ENCODE measurements around the gene RNF44. TPM values are rescaled to one million over a fixed set of nuclear protein-coding genes. Genes with fewer than 3 reads are reported as not detected.

Gene RNF44
- total and polyA plus RNA-seq, 2 of the 4 experiments (the other 2 are of a cell fraction), result 0.54 to 12.4 TPM

- DNase-seq (no peak), ATAC-seq (ENCODE audit: low read depth) (no peak)
- no peak overlapping the region for H4K5ac ChIP-seq (ENCODE audit: low read depth, low read length)
- no peaks in the 10 kb centered on the region for H3K36me3 ChIP-seq (ENCODE audit: control insufficient read depth, insufficient read depth, low read length)
- no peak overlapping the region for H2BK120ac ChIP-seq (ENCODE audit: low read depth, low read length)
- H2BK15ac ChIP-seq (ENCODE audit: low read depth, low read length), result no peak overlapping the region
- no peaks in the 10 kb centered on the region for H3K9me1 ChIP-seq (ENCODE audit: insufficient read depth, low read length)
- ChIA-PET CTCF (no interaction called here), POLR2A (ENCODE audit: unreplicated experiment) (no interaction called here)
- no peak overlapping the region for H2AFZ ChIP-seq (replicated peaks; ENCODE audit: low read length, poor library complexity)
- H3K56ac ChIP-seq (ENCODE audit: extremely low read depth, insufficient read depth, low read length), result no peak overlapping the region
- dilution Hi-C loops (cut with HindIII; ENCODE audit: low sequenced_read_pairs, unreplicated experiment) (no loop called here), in situ Hi-C loops (cut with MboI; ENCODE audit: low sequenced_read_pairs) (loop anchor here (25.0 kb wide), 1 partner anchor 831 kb away; no protein-coding TSS in a partner anchor), intact Hi-C loops (cut with micrococcal nuclease) (no loop called here)
- no peak overlapping the region for H2BK20ac ChIP-seq (ENCODE audit: low read depth, low read length)
- no peaks in the 10 kb centered on the region for H4K20me1 ChIP-seq (ENCODE audit: insufficient read depth, low read length)
- H3K18ac ChIP-seq (ENCODE audit: low read depth, low read length), result no peak overlapping the region
- H2AK9ac ChIP-seq (replicated peaks; ENCODE audit: low read depth, low read length, poor library complexity), result peak overlapping the region; percentile 42
- no peak overlapping the region for H2AK5ac ChIP-seq (ENCODE audit: low read depth, low read length)
- BruUV-seq (replicated peaks), result no TSS peak
- no peak overlapping the region for H3K4me2 ChIP-seq (ENCODE audit: low read depth, low read length)
- H3K23ac ChIP-seq (ENCODE audit: low read depth, low read length), result no peak overlapping the region
- H3K4me1 ChIP-seq (ENCODE audit: control insufficient read depth, insufficient read depth, low read length), result no peaks in the 10 kb centered on the region
- H3K14ac ChIP-seq (replicated peaks; ENCODE audit: low read depth, low read length), result no peak overlapping the region
- no peak overlapping the region for H3K4ac ChIP-seq (ENCODE audit: low read depth, low read length)
- no peak overlapping the region for H4K8ac ChIP-seq (ENCODE audit: low read depth in 2 of 2, low read length in 2 of 2)
- no peak overlapping the region for H3K27ac ChIP-seq (ENCODE audit: insufficient read depth, low read length)
- no peak overlapping the region for H3K9ac ChIP-seq (ENCODE audit: low read depth, low read length)
- no peak for TF ChIP-seq MAFK (IDR thresholded peaks at IDR 0.05; ENCODE audit: low read depth, low read length)
- no peak for TF ChIP-seq RAD21 (IDR thresholded peaks at IDR 0.05; ENCODE audit: low read length)
- TF ChIP-seq NFE2L2 (IDR thresholded peaks at IDR 0.05; ENCODE audit: low read depth, low read length), result no peak
- TF ChIP-seq, protein P1, sequence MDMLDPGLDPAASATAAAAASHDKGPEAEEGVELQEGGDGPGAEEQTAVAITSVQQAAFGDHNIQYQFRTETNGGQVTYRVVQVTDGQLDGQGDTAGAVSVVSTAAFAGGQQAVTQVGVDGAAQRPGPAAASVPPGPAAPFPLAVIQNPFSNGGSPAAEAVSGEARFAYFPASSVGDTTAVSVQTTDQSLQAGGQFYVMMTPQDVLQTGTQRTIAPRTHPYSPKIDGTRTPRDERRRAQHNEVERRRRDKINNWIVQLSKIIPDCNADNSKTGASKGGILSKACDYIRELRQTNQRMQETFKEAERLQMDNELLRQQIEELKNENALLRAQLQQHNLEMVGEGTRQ (IDR thresholded peaks at IDR 0.05; ENCODE audit: low read depth, low read length), result no peak
- TF ChIP-seq FOS (IDR thresholded peaks at IDR 0.05; ENCODE audit: low read depth, low read length), result no peak
- no peak for TF ChIP-seq CEBPB (IDR thresholded peaks at IDR 0.05; ENCODE audit: low read depth, low read length)
- no peak for TF ChIP-seq SMC3 (IDR thresholded peaks at IDR 0.05; ENCODE audit: low read depth, low read length)
- TF ChIP-seq CHD1 (IDR thresholded peaks at IDR 0.05; ENCODE audit: low read depth, low read length), result no peak
- TF ChIP-seq MAZ (IDR thresholded peaks at IDR 0.05; ENCODE audit: borderline replicate concordance, low read depth, low read length), result no peak
- TF ChIP-seq BHLHE40 (IDR thresholded peaks at IDR 0.05; ENCODE audit: low read depth, low read length), result no peak
- TF ChIP-seq, protein P2, sequence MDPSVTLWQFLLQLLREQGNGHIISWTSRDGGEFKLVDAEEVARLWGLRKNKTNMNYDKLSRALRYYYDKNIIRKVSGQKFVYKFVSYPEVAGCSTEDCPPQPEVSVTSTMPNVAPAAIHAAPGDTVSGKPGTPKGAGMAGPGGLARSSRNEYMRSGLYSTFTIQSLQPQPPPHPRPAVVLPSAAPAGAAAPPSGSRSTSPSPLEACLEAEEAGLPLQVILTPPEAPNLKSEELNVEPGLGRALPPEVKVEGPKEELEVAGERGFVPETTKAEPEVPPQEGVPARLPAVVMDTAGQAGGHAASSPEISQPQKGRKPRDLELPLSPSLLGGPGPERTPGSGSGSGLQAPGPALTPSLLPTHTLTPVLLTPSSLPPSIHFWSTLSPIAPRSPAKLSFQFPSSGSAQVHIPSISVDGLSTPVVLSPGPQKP (IDR thresholded peaks at IDR 0.05; ENCODE audit: borderline replicate concordance, low read depth, low read length), result no peak
- TF ChIP-seq RCOR1 (IDR thresholded peaks at IDR 0.05; ENCODE audit: insufficient replicate concordance, low read length), result no peak
- TF ChIP-seq MXI1 (IDR thresholded peaks at IDR 0.05; ENCODE audit: borderline replicate concordance, low read depth, low read length), result no peak
- TF ChIP-seq POLR2A (IDR thresholded peaks at IDR 0.05; ENCODE audit: low read depth, low read length), result no peak
- no peak for TF ChIP-seq RFX5 (IDR thresholded peaks at IDR 0.05; ENCODE audit: low read depth, low read length)
- TF ChIP-seq, protein P3, sequence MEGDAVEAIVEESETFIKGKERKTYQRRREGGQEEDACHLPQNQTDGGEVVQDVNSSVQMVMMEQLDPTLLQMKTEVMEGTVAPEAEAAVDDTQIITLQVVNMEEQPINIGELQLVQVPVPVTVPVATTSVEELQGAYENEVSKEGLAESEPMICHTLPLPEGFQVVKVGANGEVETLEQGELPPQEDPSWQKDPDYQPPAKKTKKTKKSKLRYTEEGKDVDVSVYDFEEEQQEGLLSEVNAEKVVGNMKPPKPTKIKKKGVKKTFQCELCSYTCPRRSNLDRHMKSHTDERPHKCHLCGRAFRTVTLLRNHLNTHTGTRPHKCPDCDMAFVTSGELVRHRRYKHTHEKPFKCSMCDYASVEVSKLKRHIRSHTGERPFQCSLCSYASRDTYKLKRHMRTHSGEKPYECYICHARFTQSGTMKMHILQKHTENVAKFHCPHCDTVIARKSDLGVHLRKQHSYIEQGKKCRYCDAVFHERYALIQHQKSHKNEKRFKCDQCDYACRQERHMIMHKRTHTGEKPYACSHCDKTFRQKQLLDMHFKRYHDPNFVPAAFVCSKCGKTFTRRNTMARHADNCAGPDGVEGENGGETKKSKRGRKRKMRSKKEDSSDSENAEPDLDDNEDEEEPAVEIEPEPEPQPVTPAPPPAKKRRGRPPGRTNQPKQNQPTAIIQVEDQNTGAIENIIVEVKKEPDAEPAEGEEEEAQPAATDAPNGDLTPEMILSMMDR (conservative IDR thresholded peaks at IDR 0.05; ENCODE audit: low read depth, low read length), result no peak
- peaks cover 3% of the 10 kb centered on the region; the same call in 1 of the 2 replicates for H3K9me3 ChIP-seq (ENCODE audit: control insufficient read depth, insufficient read depth, low read length)
- no peak overlapping the region for H2BK5ac ChIP-seq (ENCODE audit: low read depth, low read length, poor library complexity, severe bottlenecking)
- H3K4me3 ChIP-seq (ENCODE audit: insufficient read depth, low read depth, low read length), result no peak overlapping the region
- H3K79me1 ChIP-seq (ENCODE audit: low read depth in 1 of 2, low read length in 2 of 2), result no peaks in the 10 kb centered on the region
- no peak overlapping the region for H4K91ac ChIP-seq (ENCODE audit: insufficient read depth, low read depth, low read length)
- 60% methylated on average over 1 of the region's 18 CpGs; no CpG with 5 or more reads in 1 of the 2 experiments for WGBS, 2 experiments (ENCODE audit: extremely low coverage in 2 of 2, insufficient read length in 1 of 2)
- peaks cover 22% of the 10 kb centered on the region for H3K27me3 ChIP-seq (ENCODE audit: control insufficient read depth, insufficient read depth, low read length)
These were observed 31.5 kb upstream of the RNF44 start for GRCh38 chr5:176568657-176569056.

Measured in IMR-90 (cell line).